H1 (cell line): ENCODE data around the gene ZAP70. TPM values are rescaled to one million over a fixed set of nuclear protein-coding genes. Genes with fewer than 3 reads are reported as not detected.

Experiments used
- CEBPB ChIP-seq: IDR thresholded peaks from 2 replicates; pipeline ENCODE4 v1.6.1; 2012; ENCODE audit warnings: low read depth, low read length
- CHD2 ChIP-seq: IDR thresholded peaks from 2 replicates; pipeline ENCODE4 v1.6.1; 2012; ENCODE audit warnings: low read length, improper control_type of control experiment
- CTBP2 ChIP-seq: IDR thresholded peaks from 2 replicates; pipeline ENCODE4 v1.7.0; 2011; ENCODE audit warnings: borderline replicate concordance, mild to moderate bottlenecking, moderate library complexity, mixed read lengths, low read length; ENCODE audit not compliant: insufficient read depth, insufficient read length
- FOSL1 ChIP-seq: IDR thresholded peaks from 2 replicates; pipeline ENCODE4 v1.6.1; 2011; ENCODE audit warnings: mild to moderate bottlenecking, low read depth, low read length, moderate library complexity; ENCODE audit not compliant: insufficient read depth
- HDAC6 ChIP-seq: IDR thresholded peaks from one replicate; pipeline ENCODE4 v1.7.1; 2012; ENCODE audit warnings: low read depth, mild to moderate bottlenecking, inconsistent platforms, low read length, moderate library complexity
- JUN ChIP-seq: IDR thresholded peaks from 2 replicates; pipeline ENCODE4 v1.6.1; 2011; ENCODE audit warnings: low read depth, mild to moderate bottlenecking, improper control_type of control experiment, low read length
- PHF8 ChIP-seq: fragments of 200-600 bp; sonication (generic); conservative IDR thresholded peaks from 2 replicates; pipeline ENCODE4 v1.7.1; 2012; ENCODE audit warnings: low read depth, mild to moderate bottlenecking, inconsistent platforms, low read length, moderate library complexity
- POU5F1 ChIP-seq: IDR thresholded peaks from 2 replicates; pipeline ENCODE4 v1.6.1; 2011; ENCODE audit warnings: low read depth, mild to moderate bottlenecking, low read length, moderate library complexity
- RAD21 ChIP-seq, 2 experiments: IDR thresholded peaks in 1 of 2; conservative IDR thresholded peaks in 1 of 2; 2 replicates each; pipeline ENCODE4 v1.6.1; 2011; ENCODE audit warnings: low read depth in 2 of 2, low read length in 2 of 2, improper control_type of control experiment in 1 of 2, inconsistent platforms in 1 of 2, mild to moderate bottlenecking in 1 of 2, moderate library complexity in 1 of 2
- RFX5 ChIP-seq: IDR thresholded peaks from 2 replicates; pipeline ENCODE4 v1.6.1; 2011; ENCODE audit warnings: low read depth, low read length, improper control_type of control experiment, borderline replicate concordance
- SIN3A ChIP-seq, 2 experiments: IDR thresholded peaks in 1 of 2; conservative IDR thresholded peaks in 1 of 2; 2 replicates each; pipeline ENCODE4 v1.6.1; 2011 to 2012; ENCODE audit warnings: low read length in 2 of 2, improper control_type of control experiment in 1 of 2, low read depth in 1 of 2, mild to moderate bottlenecking in 1 of 2
- SIX5 ChIP-seq: IDR thresholded peaks from 2 replicates; pipeline ENCODE4 v1.6.1; 2011; ENCODE audit warnings: mild to moderate bottlenecking, low read depth, low read length
- TAF1 ChIP-seq: IDR thresholded peaks from 2 replicates; pipeline ENCODE4 v1.6.1; 2011; ENCODE audit warnings: mild to moderate bottlenecking, low read depth, low read length
- TAF7 ChIP-seq: optimal IDR thresholded peaks from 2 replicates; pipeline ENCODE3; 2011; ENCODE audit warnings: low read depth, mild to moderate bottlenecking, inconsistent platforms, low read length, moderate library complexity, borderline replicate concordance
- polyA plus RNA-seq, 7 experiments: library from polyadenylated mRNA; depleted of rRNA in 3 of 7; stranded (reverse) in 5 of 7; unstranded in 2 of 7; fragments of >200 nt in 5 of 7; fragments of 200-250 nt in 2 of 7; gene quantifications; 1 replicate in 5 of 7; 2 replicates in 1 of 7; 4 replicates in 1 of 7; pipeline versions ENCODE4 v1.2.1 to v1.2.3, GENCODE V29; 2011 to 2013; ENCODE audit warnings: missing spikeins in 2 of 7, mixed read lengths in 2 of 7
- total RNA-seq: library from RNA; stranded (reverse); fragmentation: NEBNext Ultra II Directional; extraction: Animal tissue kit (Norgen Biotek cat#: 25700); gene quantifications from 2 replicates; pipeline ENCODE4 v1.2.1, GENCODE V29; 2021
- TF ChIP-seq, protein P1 (sequence below), 3 experiments: IDR thresholded peaks; 1 replicate in 2 of 3; 2 replicates in 1 of 3; pipeline versions ENCODE4 v1.5.1 to v1.6.1; 2011; ENCODE audit warnings: low read length in 3 of 3, mild to moderate bottlenecking in 3 of 3, inconsistent platforms in 2 of 3, low read depth in 1 of 3, moderate library complexity in 1 of 3; ENCODE audit not compliant: insufficient read depth in 1 of 3; ENCODE audit errors: control extremely low read depth in 1 of 3
- TF ChIP-seq, protein P2 (sequence below): IDR thresholded peaks from 2 replicates; pipeline ENCODE4 v1.6.1; 2012; ENCODE audit warnings: low read length, inconsistent platforms
- TF ChIP-seq, protein P3 (sequence below): IDR thresholded peaks from 2 replicates; pipeline ENCODE4 v1.6.1; 2012; ENCODE audit warnings: inconsistent platforms
- TF ChIP-seq, protein P4 (sequence below): IDR thresholded peaks from 2 replicates; pipeline ENCODE4 v1.6.1; 2012; ENCODE audit warnings: inconsistent platforms

Gene ZAP70
- total and polyA plus RNA-seq, 2 of the 8 experiments (the other 6 are each of a cell fraction or from before 2014, with no cell fraction given): 0.15 TPM; not detected in 1

DNA sequence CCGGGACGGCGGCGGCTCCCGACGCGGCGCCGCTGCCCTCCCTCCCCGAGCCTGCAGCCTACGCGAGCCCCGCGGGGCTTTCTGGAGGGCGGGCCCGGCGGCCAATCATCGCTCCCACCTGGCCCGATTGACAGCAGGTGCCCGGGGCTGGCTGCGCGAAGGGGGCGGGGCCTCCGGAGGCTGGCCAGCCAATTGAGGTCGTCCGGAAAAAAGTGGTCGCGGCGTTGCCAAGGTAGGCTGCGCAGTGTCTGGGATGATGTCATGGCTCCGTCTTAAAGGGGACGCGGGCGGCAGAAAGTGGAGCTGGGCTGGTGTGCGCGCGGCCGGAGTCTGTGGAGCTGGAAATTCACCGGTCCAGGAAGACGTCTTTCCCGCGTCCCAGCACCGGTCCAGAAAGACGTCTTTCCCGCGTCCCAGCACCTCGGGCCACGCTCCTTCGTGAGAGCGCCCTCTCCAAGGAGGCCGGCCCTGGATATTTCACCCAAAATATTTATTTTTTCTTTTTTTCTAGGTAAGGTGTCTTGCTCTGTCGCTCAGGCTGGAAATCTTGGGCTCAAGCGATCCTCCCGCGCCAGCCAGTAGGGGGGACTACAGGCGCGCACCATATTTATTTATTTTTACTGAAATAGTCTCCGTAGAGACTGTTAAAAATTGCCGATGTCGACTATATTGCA lies 49.3 kb upstream of the ZAP70 start, which contains the start of gene ACTR1B (continued):
- peak; percentile 87 for TF ChIP-seq TAF1
- TF ChIP-seq, protein P1, sequence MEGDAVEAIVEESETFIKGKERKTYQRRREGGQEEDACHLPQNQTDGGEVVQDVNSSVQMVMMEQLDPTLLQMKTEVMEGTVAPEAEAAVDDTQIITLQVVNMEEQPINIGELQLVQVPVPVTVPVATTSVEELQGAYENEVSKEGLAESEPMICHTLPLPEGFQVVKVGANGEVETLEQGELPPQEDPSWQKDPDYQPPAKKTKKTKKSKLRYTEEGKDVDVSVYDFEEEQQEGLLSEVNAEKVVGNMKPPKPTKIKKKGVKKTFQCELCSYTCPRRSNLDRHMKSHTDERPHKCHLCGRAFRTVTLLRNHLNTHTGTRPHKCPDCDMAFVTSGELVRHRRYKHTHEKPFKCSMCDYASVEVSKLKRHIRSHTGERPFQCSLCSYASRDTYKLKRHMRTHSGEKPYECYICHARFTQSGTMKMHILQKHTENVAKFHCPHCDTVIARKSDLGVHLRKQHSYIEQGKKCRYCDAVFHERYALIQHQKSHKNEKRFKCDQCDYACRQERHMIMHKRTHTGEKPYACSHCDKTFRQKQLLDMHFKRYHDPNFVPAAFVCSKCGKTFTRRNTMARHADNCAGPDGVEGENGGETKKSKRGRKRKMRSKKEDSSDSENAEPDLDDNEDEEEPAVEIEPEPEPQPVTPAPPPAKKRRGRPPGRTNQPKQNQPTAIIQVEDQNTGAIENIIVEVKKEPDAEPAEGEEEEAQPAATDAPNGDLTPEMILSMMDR (IDR thresholded peaks at IDR 0.05; ENCODE audit: control extremely low read depth in 1 of 3, insufficient read depth in 1 of 3, low read depth in 1 of 3, low read length in 3 of 3): peak in 1 of 3 experiments; percentile 35; a peak in 1 of 4 replicates
- TF ChIP-seq, protein P2, sequence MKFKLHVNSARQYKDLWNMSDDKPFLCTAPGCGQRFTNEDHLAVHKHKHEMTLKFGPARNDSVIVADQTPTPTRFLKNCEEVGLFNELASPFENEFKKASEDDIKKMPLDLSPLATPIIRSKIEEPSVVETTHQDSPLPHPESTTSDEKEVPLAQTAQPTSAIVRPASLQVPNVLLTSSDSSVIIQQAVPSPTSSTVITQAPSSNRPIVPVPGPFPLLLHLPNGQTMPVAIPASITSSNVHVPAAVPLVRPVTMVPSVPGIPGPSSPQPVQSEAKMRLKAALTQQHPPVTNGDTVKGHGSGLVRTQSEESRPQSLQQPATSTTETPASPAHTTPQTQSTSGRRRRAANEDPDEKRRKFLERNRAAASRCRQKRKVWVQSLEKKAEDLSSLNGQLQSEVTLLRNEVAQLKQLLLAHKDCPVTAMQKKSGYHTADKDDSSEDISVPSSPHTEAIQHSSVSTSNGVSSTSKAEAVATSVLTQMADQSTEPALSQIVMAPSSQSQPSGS: peak; percentile 98
- no peak for TF ChIP-seq SIN3A (conservative IDR thresholded peaks at IDR 0.05 in 1 of 2, IDR thresholded peaks at IDR 0.05 in 1 of 2; ENCODE audit: low read depth in 1 of 2, low read length in 2 of 2)
- peak; percentile 92 for TF ChIP-seq JUN
- TF ChIP-seq POU5F1: no peak
- peak; percentile 72 for TF ChIP-seq CHD2
- no peak for TF ChIP-seq CTBP2
- TF ChIP-seq FOSL1: no peak
- TF ChIP-seq RFX5: peak; percentile 83
- TF ChIP-seq, protein P3, sequence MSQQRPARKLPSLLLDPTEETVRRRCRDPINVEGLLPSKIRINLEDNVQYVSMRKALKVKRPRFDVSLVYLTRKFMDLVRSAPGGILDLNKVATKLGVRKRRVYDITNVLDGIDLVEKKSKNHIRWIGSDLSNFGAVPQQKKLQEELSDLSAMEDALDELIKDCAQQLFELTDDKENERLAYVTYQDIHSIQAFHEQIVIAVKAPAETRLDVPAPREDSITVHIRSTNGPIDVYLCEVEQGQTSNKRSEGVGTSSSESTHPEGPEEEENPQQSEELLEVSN: peak; percentile 82
- no peak for TF ChIP-seq TAF7
- TF ChIP-seq, protein P4, sequence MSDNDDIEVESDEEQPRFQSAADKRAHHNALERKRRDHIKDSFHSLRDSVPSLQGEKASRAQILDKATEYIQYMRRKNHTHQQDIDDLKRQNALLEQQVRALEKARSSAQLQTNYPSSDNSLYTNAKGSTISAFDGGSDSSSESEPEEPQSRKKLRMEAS: peak; percentile 55; the same call in 1 of the 2 replicates
- TF ChIP-seq HDAC6: no peak
- TF ChIP-seq SIX5: no peak
- peak; percentile 34 to 42 for TF ChIP-seq RAD21 (IDR thresholded peaks at IDR 0.05 in 1 of 2, conservative IDR thresholded peaks at IDR 0.05 in 1 of 2; ENCODE audit: low read depth in 2 of 2, low read length in 2 of 2)
- peak; percentile 62 for TF ChIP-seq PHF8
- peak; percentile 5; the same call in 1 of the 2 replicates for TF ChIP-seq CEBPB
